ENCODE data around the gene EMC6. TPM values are rescaled to one million over a fixed set of nuclear protein-coding genes. Genes with fewer than 3 reads are reported as not detected.

EMC6 gene
- total and polyA plus RNA-seq, 2 of the 13 experiments (the other 11 are each of a cell fraction or from before 2014, with no cell fraction given), result 45.1 to 47.7 TPM

DNA sequence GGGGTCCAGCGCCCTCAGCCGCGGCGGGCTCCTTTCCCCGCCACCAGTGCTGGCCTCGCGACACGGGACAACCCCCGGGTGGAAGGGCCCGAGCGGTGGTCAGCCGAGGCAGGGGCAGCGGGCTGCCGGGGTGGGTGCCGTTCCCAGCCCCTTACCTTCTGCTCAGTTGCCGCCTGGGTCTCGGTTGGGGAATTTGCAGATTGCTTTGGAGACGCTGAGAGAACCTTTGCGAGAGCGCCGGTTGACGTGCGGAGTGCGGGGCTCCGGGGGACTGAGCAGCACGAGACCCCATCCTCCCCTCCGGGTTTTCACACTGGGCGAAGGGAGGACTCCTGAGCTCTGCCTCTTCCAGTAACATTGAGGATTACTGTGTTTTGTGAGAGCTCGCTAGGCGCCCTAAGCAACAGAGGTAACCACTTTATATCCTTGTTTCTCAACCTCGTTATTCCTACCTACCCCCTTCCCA is 31.7 kb upstream of the EMC6 start (continued):
- TF ChIP-seq, protein P1, sequence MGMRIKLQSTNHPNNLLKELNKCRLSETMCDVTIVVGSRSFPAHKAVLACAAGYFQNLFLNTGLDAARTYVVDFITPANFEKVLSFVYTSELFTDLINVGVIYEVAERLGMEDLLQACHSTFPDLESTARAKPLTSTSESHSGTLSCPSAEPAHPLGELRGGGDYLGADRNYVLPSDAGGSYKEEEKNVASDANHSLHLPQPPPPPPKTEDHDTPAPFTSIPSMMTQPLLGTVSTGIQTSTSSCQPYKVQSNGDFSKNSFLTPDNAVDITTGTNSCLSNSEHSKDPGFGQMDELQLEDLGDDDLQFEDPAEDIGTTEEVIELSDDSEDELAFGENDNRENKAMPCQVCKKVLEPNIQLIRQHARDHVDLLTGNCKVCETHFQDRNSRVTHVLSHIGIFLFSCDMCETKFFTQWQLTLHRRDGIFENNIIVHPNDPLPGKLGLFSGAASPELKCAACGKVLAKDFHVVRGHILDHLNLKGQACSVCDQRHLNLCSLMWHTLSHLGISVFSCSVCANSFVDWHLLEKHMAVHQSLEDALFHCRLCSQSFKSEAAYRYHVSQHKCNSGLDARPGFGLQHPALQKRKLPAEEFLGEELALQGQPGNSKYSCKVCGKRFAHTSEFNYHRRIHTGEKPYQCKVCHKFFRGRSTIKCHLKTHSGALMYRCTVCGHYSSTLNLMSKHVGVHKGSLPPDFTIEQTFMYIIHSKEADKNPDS (CRISPR knock-in tag; IDR thresholded peaks at IDR 0.05), result no peak
- TF ChIP-seq ZNF670 (CRISPR knock-in tag; IDR thresholded peaks at IDR 0.05; ENCODE audit: borderline replicate concordance) (no peak; the same call in 1 of the 2 replicates), ZNF225 (CRISPR knock-in tag; IDR thresholded peaks at IDR 0.05) (no peak), GATA4 (IDR thresholded peaks at IDR 0.05; ENCODE audit: borderline replicate concordance, low read depth) (no peak), HNRNPUL1 (IDR thresholded peaks at IDR 0.05; ENCODE audit: low read depth, low read length) (no peak), ZNF3 (CRISPR knock-in tag; IDR thresholded peaks at IDR 0.05) (no peak), ZFP36 (IDR thresholded peaks at IDR 0.05; ENCODE audit: borderline replicate concordance, low read depth, low read length, partially characterized antibody) (no peak), AGO2 (optimal IDR thresholded peaks at IDR 0.05; ENCODE audit: low read depth, low read length) (peak; percentile 24), NFYB (CRISPR knock-in tag; IDR thresholded peaks at IDR 0.05) (no peak), ISL2 (CRISPR knock-in tag; IDR thresholded peaks at IDR 0.05) (no peak), PRMT3 (CRISPR knock-in tag; IDR thresholded peaks at IDR 0.05; ENCODE audit: borderline replicate concordance, low read depth) (no peak), ISX (CRISPR knock-in tag; conservative IDR thresholded peaks at IDR 0.05) (no peak), EP300 (IDR thresholded peaks at IDR 0.05; ENCODE audit: low read depth in 2 of 2, low read length in 2 of 2) (no peak), EP300 (CRISPR knock-in tag; IDR thresholded peaks at IDR 0.05; ENCODE audit: borderline replicate concordance) (no peak), HMGA1 (CRISPR knock-in tag; conservative IDR thresholded peaks at IDR 0.05) (no peak), ZNF616 (CRISPR knock-in tag; IDR thresholded peaks at IDR 0.05; ENCODE audit: low read depth) (no peak), NFATC3 (CRISPR knock-in tag; IDR thresholded peaks at IDR 0.05) (no peak), JUND (CRISPR knock-in tag; IDR thresholded peaks at IDR 0.05) (no peak), ZNF441 (CRISPR knock-in tag; IDR thresholded peaks at IDR 0.05; ENCODE audit: borderline replicate concordance) (no peak)
- TF ChIP-seq, protein P2, sequence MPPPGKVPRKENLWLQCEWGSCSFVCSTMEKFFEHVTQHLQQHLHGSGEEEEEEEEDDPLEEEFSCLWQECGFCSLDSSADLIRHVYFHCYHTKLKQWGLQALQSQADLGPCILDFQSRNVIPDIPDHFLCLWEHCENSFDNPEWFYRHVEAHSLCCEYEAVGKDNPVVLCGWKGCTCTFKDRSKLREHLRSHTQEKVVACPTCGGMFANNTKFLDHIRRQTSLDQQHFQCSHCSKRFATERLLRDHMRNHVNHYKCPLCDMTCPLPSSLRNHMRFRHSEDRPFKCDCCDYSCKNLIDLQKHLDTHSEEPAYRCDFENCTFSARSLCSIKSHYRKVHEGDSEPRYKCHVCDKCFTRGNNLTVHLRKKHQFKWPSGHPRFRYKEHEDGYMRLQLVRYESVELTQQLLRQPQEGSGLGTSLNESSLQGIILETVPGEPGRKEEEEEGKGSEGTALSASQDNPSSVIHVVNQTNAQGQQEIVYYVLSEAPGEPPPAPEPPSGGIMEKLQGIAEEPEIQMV (CRISPR knock-in tag; IDR thresholded peaks at IDR 0.05; ENCODE audit: low read depth), result no peak
- TF ChIP-seq, protein P3, sequence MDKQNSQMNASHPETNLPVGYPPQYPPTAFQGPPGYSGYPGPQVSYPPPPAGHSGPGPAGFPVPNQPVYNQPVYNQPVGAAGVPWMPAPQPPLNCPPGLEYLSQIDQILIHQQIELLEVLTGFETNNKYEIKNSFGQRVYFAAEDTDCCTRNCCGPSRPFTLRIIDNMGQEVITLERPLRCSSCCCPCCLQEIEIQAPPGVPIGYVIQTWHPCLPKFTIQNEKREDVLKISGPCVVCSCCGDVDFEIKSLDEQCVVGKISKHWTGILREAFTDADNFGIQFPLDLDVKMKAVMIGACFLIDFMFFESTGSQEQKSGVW (CRISPR knock-in tag; IDR thresholded peaks at IDR 0.05; ENCODE audit: borderline replicate concordance), result no peak
- TF ChIP-seq, protein P4, sequence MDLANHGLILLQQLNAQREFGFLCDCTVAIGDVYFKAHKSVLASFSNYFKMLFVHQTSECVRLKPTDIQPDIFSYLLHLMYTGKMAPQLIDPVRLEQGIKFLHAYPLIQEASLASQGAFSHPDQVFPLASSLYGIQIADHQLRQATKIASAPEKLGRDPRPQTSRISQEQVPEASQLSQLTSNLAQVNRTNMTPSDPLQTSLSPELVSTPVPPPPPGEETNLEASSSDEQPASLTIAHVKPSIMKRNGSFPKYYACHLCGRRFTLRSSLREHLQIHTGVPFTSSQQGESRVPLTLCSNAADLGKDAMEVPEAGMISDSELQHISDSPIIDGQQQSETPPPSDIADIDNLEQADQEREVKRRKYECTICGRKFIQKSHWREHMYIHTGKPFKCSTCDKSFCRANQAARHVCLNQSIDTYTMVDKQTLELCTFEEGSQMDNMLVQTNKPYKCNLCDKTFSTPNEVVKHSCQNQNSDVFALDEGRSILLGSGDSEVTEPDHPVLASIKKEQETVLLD (CRISPR knock-in tag; IDR thresholded peaks at IDR 0.05; ENCODE audit: low read depth), result no peak
- TF ChIP-seq, protein P5, sequence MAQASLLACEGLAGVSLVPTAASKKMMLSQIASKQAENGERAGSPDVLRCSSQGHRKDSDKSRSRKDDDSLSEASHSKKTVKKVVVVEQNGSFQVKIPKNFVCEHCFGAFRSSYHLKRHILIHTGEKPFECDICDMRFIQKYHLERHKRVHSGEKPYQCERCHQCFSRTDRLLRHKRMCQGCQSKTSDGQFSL (CRISPR knock-in tag; IDR thresholded peaks at IDR 0.05), result no peak

Data from HepG2 (cell line).